BJ (cell line): Measurements from ENCODE around the gene NLRP5. TPM values are rescaled to one million over a fixed set of nuclear protein-coding genes. Genes with fewer than 3 reads are reported as not detected.

ENCODE experiments used
- CTCF ChIA-PET: fragments of 350-600 bp; formaldehyde crosslinking; extraction: SDS; loops from one replicate; lab custom pipeline; 2021; ENCODE audit warnings: antibody characterized with exemption, inconsistent platforms; lab: Yijun Ruan, JAX
- POLR2A ChIA-PET: fragments of 300-600 bp; sonication (Branson Sonifier 250); formaldehyde crosslinking; extraction: SDS; loops from one replicate; lab custom pipeline; 2021; ENCODE audit warnings: antibody characterized with exemption; lab: Charles Lee
- DNase-seq: peaks from one replicate; pipeline ENCODE4 v3.0.0-alpha.2; 2011; ENCODE audit warnings: low read depth
- H3K27me3 ChIP-seq: 2 replicates; pipeline ENCODE4 v1.6.0; 2011; ENCODE audit warnings: low read length; ENCODE audit not compliant: control insufficient read depth, insufficient read depth
- H3K36me3 ChIP-seq: 2 replicates; pipeline ENCODE4 v1.5.1; 2011; ENCODE audit warnings: low read length; ENCODE audit not compliant: control insufficient read depth, insufficient read depth
- H3K4me3 ChIP-seq: 2 replicates; pipeline ENCODE4 v1.5.1; 2011; ENCODE audit warnings: low read depth, mild to moderate bottlenecking, control low read depth, low read length
- polyA plus RNA-seq: library from polyadenylated mRNA; depleted of rRNA; stranded (reverse); fragments of >200 nt; gene quantifications from 2 replicates; pipeline ENCODE4 v1.2.3, GENCODE V29; 2011; rRNA removed
- small RNA-seq: library from RNA; depleted of rRNA; stranded (forward); fragments of <200 nt; gene quantifications from one replicate; pipeline ENCODE3, GENCODE V24; 2012; ENCODE audit warnings: low replicate concordance, low read depth; ENCODE audit not compliant: insufficient read length
- TF ChIP-seq, protein P1 (sequence below): IDR thresholded peaks from 2 replicates; pipeline ENCODE4 v1.5.1; 2011; ENCODE audit warnings: low read depth, mild to moderate bottlenecking, control low read depth, inconsistent platforms, low read length, moderate library complexity; ENCODE audit not compliant: insufficient read depth

NLRP5 gene
- polyA plus RNA-seq, 1 experiment: not detected

GRCh38 chr19:56110515-56111448, 124.2 kb downstream of the NLRP5 start:
- Histone ChIP-seq H3K27me3 (no peaks in the 10 kb centered on the region), H3K4me3 (no peak overlapping the region), H3K36me3 (peaks cover 2% of the 10 kb centered on the region)
- POLR2A ChIA-PET: no interaction called here
- DNase-seq: no peak
- CTCF ChIA-PET: interaction anchor here (0.6 to 2.1 kb wide), 2 partner anchors 30 to 146 kb away, joined by 3 to 8 read pairs; no protein-coding TSS in a partner anchor
- TF ChIP-seq, protein P1, sequence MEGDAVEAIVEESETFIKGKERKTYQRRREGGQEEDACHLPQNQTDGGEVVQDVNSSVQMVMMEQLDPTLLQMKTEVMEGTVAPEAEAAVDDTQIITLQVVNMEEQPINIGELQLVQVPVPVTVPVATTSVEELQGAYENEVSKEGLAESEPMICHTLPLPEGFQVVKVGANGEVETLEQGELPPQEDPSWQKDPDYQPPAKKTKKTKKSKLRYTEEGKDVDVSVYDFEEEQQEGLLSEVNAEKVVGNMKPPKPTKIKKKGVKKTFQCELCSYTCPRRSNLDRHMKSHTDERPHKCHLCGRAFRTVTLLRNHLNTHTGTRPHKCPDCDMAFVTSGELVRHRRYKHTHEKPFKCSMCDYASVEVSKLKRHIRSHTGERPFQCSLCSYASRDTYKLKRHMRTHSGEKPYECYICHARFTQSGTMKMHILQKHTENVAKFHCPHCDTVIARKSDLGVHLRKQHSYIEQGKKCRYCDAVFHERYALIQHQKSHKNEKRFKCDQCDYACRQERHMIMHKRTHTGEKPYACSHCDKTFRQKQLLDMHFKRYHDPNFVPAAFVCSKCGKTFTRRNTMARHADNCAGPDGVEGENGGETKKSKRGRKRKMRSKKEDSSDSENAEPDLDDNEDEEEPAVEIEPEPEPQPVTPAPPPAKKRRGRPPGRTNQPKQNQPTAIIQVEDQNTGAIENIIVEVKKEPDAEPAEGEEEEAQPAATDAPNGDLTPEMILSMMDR: no peak

Small RNAs within 50 kb of the gene (small RNA-seq; reads per million reads assigned to genes)
- not detected for gene RF00019

Other genes with a start within 250 kb of the NLRP5 start
- not detected in 2 replicates for gene NLRP9, start 248.4 kb upstream of the NLRP5 start, polyA plus RNA-seq
- not detected in 2 replicates for gene RFPL4A, start 227.7 kb upstream of the NLRP5 start, polyA plus RNA-seq
- gene RFPL4AL1, start 217.7 kb upstream of the NLRP5 start, polyA plus RNA-seq: not detected in 2 replicates
- gene NLRP11, start 154.8 kb upstream of the NLRP5 start, polyA plus RNA-seq: not detected in 2 replicates
- not detected in 2 replicates for gene NLRP4, start 150.2 kb upstream of the NLRP5 start, polyA plus RNA-seq
- gene NLRP13, start 54.4 kb upstream of the NLRP5 start, polyA plus RNA-seq: not detected in 2 replicates
- gene NLRP8, start 38.9 kb upstream of the NLRP5 start, polyA plus RNA-seq: not detected in 2 replicates
- gene ZNF787, start 134.5 kb downstream of the NLRP5 start, polyA plus RNA-seq: 7.2 and 9.8 TPM in 2 replicates
- 10.2 and 11.5 TPM in 2 replicates for gene ZNF444, start 154.5 kb downstream of the NLRP5 start, polyA plus RNA-seq
- not detected in 2 replicates for gene GALP, start 189.2 kb downstream of the NLRP5 start, polyA plus RNA-seq
- gene ZSCAN5B, start 211.0 kb downstream of the NLRP5 start, polyA plus RNA-seq: 0.17 TPM in 1 of 2 replicates, not detected in the other
- not detected in 2 replicates for gene ZSCAN5C, start 215.5 kb downstream of the NLRP5 start, polyA plus RNA-seq